Measurements from ENCODE around the gene EMCN.

Gene EMCN

GRCh38 chr4:100347241-100347640 is 170.6 kb downstream of the EMCN start:
- TF ChIP-seq CTCF (IDR thresholded peaks at IDR 0.05; ENCODE audit: insufficient read depth, low read length, poor library complexity, severe bottlenecking): no peak
- no peak for TF ChIP-seq EZH2phosphoT487 (conservative IDR thresholded peaks at IDR 0.05; ENCODE audit: low read length)
- no peak overlapping the region for H3K4me2 ChIP-seq (ENCODE audit: low read depth, low read length, poor library complexity, severe bottlenecking)

GRCh38 chr4:100345585-100345984 is 172.2 kb downstream of the EMCN start:
- Histone ChIP-seq H3K9ac (ENCODE audit: low read length) (no peak overlapping the region), H3K4me3 (ENCODE audit: insufficient read depth, low read length, poor library complexity, severe bottlenecking) (no peak overlapping the region), H3K36me3 (ENCODE audit: low read length) (no peaks in the 10 kb centered on the region), H3K4me2 (ENCODE audit: low read depth, low read length, poor library complexity, severe bottlenecking) (no peak overlapping the region), H3F3A (ENCODE audit: insufficient read depth) (no peaks in the 10 kb centered on the region), H4K20me1 (ENCODE audit: low read depth, low read length) (no peaks in the 10 kb centered on the region), H2AFZ (ENCODE audit: low read depth, low read length, severe bottlenecking) (no peak overlapping the region), H3K27ac (ENCODE audit: low read depth, low read length) (no peak overlapping the region), H3K27me3 (ENCODE audit: low read length) (no peaks in the 10 kb centered on the region), H3K9me3 (ENCODE audit: insufficient read depth, low read length) (no peaks in the 10 kb centered on the region), H3K9me2 (replicated peaks; ENCODE audit: insufficient read depth, low read length) (no peaks in the 10 kb centered on the region), H3K79me2 (ENCODE audit: insufficient read depth, low read length) (no peaks in the 10 kb centered on the region)
- TF ChIP-seq EZH2phosphoT487 (conservative IDR thresholded peaks at IDR 0.05; ENCODE audit: low read length): no peak
- no peak for TF ChIP-seq CTCF (IDR thresholded peaks at IDR 0.05; ENCODE audit: insufficient read depth, low read length, poor library complexity, severe bottlenecking)

More at GRCh38 chr4:100347241-100347640, 170.6 kb downstream of the EMCN start:
- H2AFZ ChIP-seq (ENCODE audit: low read depth, low read length, severe bottlenecking): no peak overlapping the region
- no peaks in the 10 kb centered on the region for H3K9me3 ChIP-seq (ENCODE audit: insufficient read depth, low read length)
- H3K27ac ChIP-seq (ENCODE audit: low read depth, low read length): no peak overlapping the region
- H3K79me2 ChIP-seq (ENCODE audit: insufficient read depth, low read length): no peaks in the 10 kb centered on the region
- no peak overlapping the region for H3K9ac ChIP-seq (ENCODE audit: low read length)
- no peak overlapping the region for H3K4me3 ChIP-seq (ENCODE audit: insufficient read depth, low read length, poor library complexity, severe bottlenecking)
- no peaks in the 10 kb centered on the region for H3F3A ChIP-seq (ENCODE audit: insufficient read depth)
- H3K9me2 ChIP-seq (replicated peaks; ENCODE audit: insufficient read depth, low read length): no peaks in the 10 kb centered on the region
- no peaks in the 10 kb centered on the region for H3K27me3 ChIP-seq (ENCODE audit: low read length)
- no peaks in the 10 kb centered on the region for H3K36me3 ChIP-seq (ENCODE audit: low read length)
- H4K20me1 ChIP-seq (ENCODE audit: low read depth, low read length): no peaks in the 10 kb centered on the region

Data from SU-DHL-6 (cell line).